Esophagus squamous epithelium (tissue), 4 donors: ENCODE measurements around the gene SHTN1.

Experiments used
- POLR2A ChIP-seq, 4 donors: fragments of 450-650 bp; IDR thresholded peaks; one replicate each; pipeline ENCODE4 v1.6.1; 2017; ENCODE audit warnings: antibody characterized with exemption in 4 of 4, mild to moderate bottlenecking in 4 of 4, moderate library complexity in 3 of 4
- TF ChIP-seq, protein P1 (sequence below), 6 experiments: fragments of 450-650 bp in 4 of 6; fragments of 200-600 bp in 2 of 6; sonication (generic) in 2 of 6; IDR thresholded peaks; one replicate each; pipeline ENCODE4 v1.5.1; 2016 to 2019; ENCODE audit warnings: antibody characterized with exemption in 6 of 6, mild to moderate bottlenecking in 4 of 6, moderate library complexity in 4 of 6

DNA sequence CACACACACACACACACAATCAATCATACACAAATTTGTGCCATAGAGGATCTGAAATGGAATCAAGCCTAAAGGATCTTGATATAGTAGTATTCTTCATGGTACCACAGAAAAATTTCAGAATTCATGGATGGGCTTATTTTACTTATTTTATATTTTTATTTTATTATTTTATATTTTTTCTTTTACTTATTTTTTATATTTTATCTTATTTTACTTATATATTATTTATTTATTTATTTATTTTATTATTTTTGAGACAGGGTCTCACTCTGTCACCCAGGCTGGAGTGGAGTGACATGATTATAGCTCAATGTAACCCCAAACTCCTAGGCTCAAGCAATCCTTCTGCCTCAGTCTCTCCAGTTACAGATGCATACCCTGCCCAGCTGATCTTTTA, 16.7 kb downstream of the SHTN1 start:
- TF ChIP-seq, protein P1, sequence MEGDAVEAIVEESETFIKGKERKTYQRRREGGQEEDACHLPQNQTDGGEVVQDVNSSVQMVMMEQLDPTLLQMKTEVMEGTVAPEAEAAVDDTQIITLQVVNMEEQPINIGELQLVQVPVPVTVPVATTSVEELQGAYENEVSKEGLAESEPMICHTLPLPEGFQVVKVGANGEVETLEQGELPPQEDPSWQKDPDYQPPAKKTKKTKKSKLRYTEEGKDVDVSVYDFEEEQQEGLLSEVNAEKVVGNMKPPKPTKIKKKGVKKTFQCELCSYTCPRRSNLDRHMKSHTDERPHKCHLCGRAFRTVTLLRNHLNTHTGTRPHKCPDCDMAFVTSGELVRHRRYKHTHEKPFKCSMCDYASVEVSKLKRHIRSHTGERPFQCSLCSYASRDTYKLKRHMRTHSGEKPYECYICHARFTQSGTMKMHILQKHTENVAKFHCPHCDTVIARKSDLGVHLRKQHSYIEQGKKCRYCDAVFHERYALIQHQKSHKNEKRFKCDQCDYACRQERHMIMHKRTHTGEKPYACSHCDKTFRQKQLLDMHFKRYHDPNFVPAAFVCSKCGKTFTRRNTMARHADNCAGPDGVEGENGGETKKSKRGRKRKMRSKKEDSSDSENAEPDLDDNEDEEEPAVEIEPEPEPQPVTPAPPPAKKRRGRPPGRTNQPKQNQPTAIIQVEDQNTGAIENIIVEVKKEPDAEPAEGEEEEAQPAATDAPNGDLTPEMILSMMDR (IDR thresholded peaks at IDR 0.05) = no peak
- TF ChIP-seq POLR2A (IDR thresholded peaks at IDR 0.05) = no peak
